GM12801 (cell line): ENCODE data around the gene RAI14.

Source experiments
- CTCF ChIP-seq: IDR thresholded peaks from one replicate; pipeline ENCODE4 v1.5.1; 2011; ENCODE audit warnings: control low read depth; ENCODE audit not compliant: insufficient read length; ENCODE audit errors: extremely low read depth

The RAI14 gene

GRCh38 chr5:34742061-34742460 is 85.9 kb downstream of the RAI14 start:
- no peak for TF ChIP-seq CTCF

GRCh38 chr5:34743878-34744277 is 87.8 kb downstream of the RAI14 start:
- TF ChIP-seq CTCF, result no peak

- TF ChIP-seq CTCF, result no peak
These were observed 92.3 kb downstream of the RAI14 start for GRCh38 chr5:34748431-34748830.

GRCh38 chr5:34749431-34749873 is 93.3 kb downstream of the RAI14 start:
- no peak for TF ChIP-seq CTCF

GRCh38 chr5:34750206-34750605 is 94.1 kb downstream of the RAI14 start:
- TF ChIP-seq CTCF, result no peak

GRCh38 chr5:34751807-34752736 is 95.9 kb downstream of the RAI14 start:
- TF ChIP-seq CTCF, result no peak

GRCh38 chr5:34755926-34756325 is 99.8 kb downstream of the RAI14 start:
- no peak for TF ChIP-seq CTCF
